ENCODE measurements around the gene CCNJL.

DNA sequence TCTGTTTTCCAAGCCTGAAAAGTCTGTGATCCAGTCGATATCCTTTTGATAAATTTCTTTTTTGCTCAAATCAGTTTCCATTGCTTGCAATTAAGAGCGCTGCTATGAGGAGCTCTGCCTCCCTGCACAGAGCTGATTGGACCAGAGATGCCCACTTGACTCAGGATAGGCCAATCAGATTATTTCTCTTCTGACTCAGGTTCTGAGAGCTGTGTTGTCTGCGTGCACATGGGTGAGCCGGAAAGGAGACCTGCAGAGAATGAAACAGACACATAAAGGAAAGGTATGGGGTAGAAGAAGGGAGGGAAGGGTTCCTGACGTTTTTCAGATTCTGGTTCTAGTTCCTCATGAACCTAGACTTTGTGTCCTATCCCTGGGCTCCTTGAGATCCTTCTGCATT, 98.8 kb downstream of the CCNJL start:
- TF ChIP-seq CTCF (conservative IDR thresholded peaks at IDR 0.05 in 1 of 2, IDR thresholded peaks at IDR 0.05 in 1 of 2; ENCODE audit: extremely low read depth in 1 of 2, insufficient read depth in 1 of 2, low read depth in 1 of 2, low read length in 2 of 2) (no peak), EZH2 (IDR thresholded peaks at IDR 0.05; ENCODE audit: borderline replicate concordance, low read length) (no peak)
